Suprapubic skin (tissue), 3 donors: ENCODE measurements around the gene GNG5.

ENCODE experiments used
- CTCF ChIP-seq, 2 donors: fragments of 200-600 bp in 1 of 2; fragments of 450-650 bp in 1 of 2; sonication (generic) in 1 of 2; IDR thresholded peaks; one replicate each; pipeline ENCODE4 v1.5.1; 2016 to 2019; ENCODE audit warnings: antibody characterized with exemption in 2 of 2, mild to moderate bottlenecking in 1 of 2, moderate library complexity in 1 of 2
- EP300 ChIP-seq: sonication (generic); formaldehyde crosslinking; IDR thresholded peaks from one replicate; pipeline ENCODE4 v1.6.1; 2017; ENCODE audit warnings: antibody characterized with exemption

- TF ChIP-seq EP300, result no peak
- TF ChIP-seq CTCF (IDR thresholded peaks at IDR 0.05), result no peak
These were observed 3.5 kb downstream of the GNG5 start for GRCh38 chr1:84502927-84503326.
